ENCODE results near the gene DRICH1. TPM values are rescaled to one million over a fixed set of nuclear protein-coding genes. Genes with fewer than 3 reads are reported as not detected.
A peak's percentile ranks its signal among the peaks of the same experiment; 100 is the strongest.
"Not testable (repeated sequence)": the region's sequence is repeated elsewhere in the genome, so short reads cannot be mapped to it uniquely, and the experiment has no call there.

The DRICH1 gene
- total and polyA plus RNA-seq, 3 experiments from 2014 or later = 0.47 to 0.66 TPM; not detected in 1

- ChIA-PET POLR2A (no interaction called here), CTCF (no interaction called here)
- Histone ChIP-seq H3K36me3 (ENCODE audit: insufficient read depth, low read length) (no peaks in the 10 kb centered on the region), H3K9me3 (ENCODE audit: low read length) (no peaks in the 10 kb centered on the region), H3K27me3 (ENCODE audit: insufficient read depth, low read length, poor library complexity, severe bottlenecking) (peaks cover 3% of the 10 kb centered on the region), H3K4me1 (ENCODE audit: insufficient read depth, low read length) (no peaks in the 10 kb centered on the region), H3K27ac (ENCODE audit: low read depth, low read length) (no peak within 1 kb of the TSS), H3K4me3 (ENCODE audit: low read length) (no peak within 1 kb of the TSS)
- Mint-ChIP-seq H3K27ac (no peak within 1 kb of the TSS), H3K4me1 (no peaks in the 10 kb centered on the region), H3K4me3 (no peak within 1 kb of the TSS), H3K27me3 (peaks cover 29 to 53% of the 10 kb centered on the region in 2 donors), H3K9me3 (no peaks in the 10 kb centered on the region), H3K36me3 (no peaks in the 10 kb centered on the region)
- DNase-seq = no peak
Measured at GRCh38 chr22:23579870-23580575, 52.1 kb downstream of the DRICH1 start, which contains the start of gene IGLL1. Gene IGLL1 (minus strand): TSS chr22:23580290. CDS start chr22:23580190, 100 bp downstream.

DNA sequence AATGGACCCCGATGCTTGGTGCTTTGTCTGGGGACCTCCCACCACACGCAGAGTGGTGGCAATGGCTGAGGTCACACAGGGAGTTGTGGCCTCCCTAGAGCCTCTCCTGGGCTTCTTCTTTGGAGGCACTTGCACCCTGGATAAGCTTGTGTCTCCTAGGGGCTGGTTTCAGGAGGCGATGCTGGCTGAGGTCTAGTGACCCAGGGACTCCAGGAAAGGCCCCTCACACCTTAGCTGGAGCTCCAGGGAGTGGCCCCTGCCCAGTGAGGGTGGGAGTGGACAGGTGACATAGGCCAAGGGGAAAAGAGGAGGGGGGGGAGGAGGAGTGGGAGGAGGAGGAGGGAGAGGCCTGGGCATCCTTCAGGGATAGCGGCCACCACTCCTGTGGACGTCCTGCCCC is 52.8 kb downstream of the DRICH1 start:
- Histone ChIP-seq H3K4me1 (ENCODE audit: insufficient read depth, low read length) (no peaks in the 10 kb centered on the region), H3K36me3 (ENCODE audit: insufficient read depth, low read length) (no peaks in the 10 kb centered on the region), H3K9me3 (ENCODE audit: low read length) (no peaks in the 10 kb centered on the region), H3K27me3 (ENCODE audit: insufficient read depth, low read length, poor library complexity, severe bottlenecking) (no peaks in the 10 kb centered on the region), H3K27ac (ENCODE audit: low read depth, low read length) (no peak overlapping the region), H3K4me3 (ENCODE audit: low read length) (no peak overlapping the region)
- DNase-seq = no peak
- H3K4me1 Mint-ChIP-seq = no peaks in the 10 kb centered on the region
- no peaks in the 10 kb centered on the region for H3K9me3 Mint-ChIP-seq
- CTCF ChIA-PET = interaction anchor here (0.6 kb wide), 1 partner anchor 12 kb away, joined by 3 read pairs; no protein-coding TSS in a partner anchor
- no peaks in the 10 kb centered on the region for H3K36me3 Mint-ChIP-seq
- POLR2A ChIA-PET = no interaction called here
- H3K4me3 Mint-ChIP-seq = no peak overlapping the region
- peaks cover 29 to 48% of the 10 kb centered on the region in 2 donors for H3K27me3 Mint-ChIP-seq
- H3K27ac Mint-ChIP-seq = no peak overlapping the region

GRCh38 chr22:23578306-23578705 is 53.8 kb downstream of the DRICH1 start:
- H3K4me3 ChIP-seq (ENCODE audit: low read length) = no peak overlapping the region
- Mint-ChIP-seq H3K27ac (no peak overlapping the region), H3K4me3 (no peak overlapping the region), H3K9me3 (no peaks in the 10 kb centered on the region), H3K36me3 (no peaks in the 10 kb centered on the region), H3K27me3 (peaks cover 28 to 44% of the 10 kb centered on the region in 2 donors), H3K4me1 (no peaks in the 10 kb centered on the region)
- POLR2A ChIA-PET = no interaction called here
- no peaks in the 10 kb centered on the region for H3K9me3 ChIP-seq (ENCODE audit: low read length)
- no peak overlapping the region for H3K27ac ChIP-seq (ENCODE audit: low read depth, low read length)
- DNase-seq = no peak
- CTCF ChIA-PET = no interaction called here
- H3K4me1 ChIP-seq (ENCODE audit: insufficient read depth, low read length) = no peaks in the 10 kb centered on the region
- no peaks in the 10 kb centered on the region for H3K27me3 ChIP-seq (ENCODE audit: insufficient read depth, low read length, poor library complexity, severe bottlenecking)
- no peaks in the 10 kb centered on the region for H3K36me3 ChIP-seq (ENCODE audit: insufficient read depth, low read length)

GRCh38 chr22:23576681-23577080 is 55.4 kb downstream of the DRICH1 start:
- Mint-ChIP-seq H3K27me3 (peaks cover 22 to 32% of the 10 kb centered on the region in 2 donors), H3K36me3 (peaks cover 0 to 3% (median 0%) of the 10 kb centered on the region in 3 donors), H3K4me1 (no peaks in the 10 kb centered on the region), H3K9me3 (peaks cover 0 to 3% (median 0%) of the 10 kb centered on the region in 5 donors), H3K27ac (no peak overlapping the region), H3K4me3 (no peak overlapping the region)
- Histone ChIP-seq H3K9me3 (ENCODE audit: low read length) (no peaks in the 10 kb centered on the region), H3K36me3 (ENCODE audit: insufficient read depth, low read length) (no peaks in the 10 kb centered on the region), H3K4me3 (ENCODE audit: low read length) (no peak overlapping the region), H3K27me3 (ENCODE audit: insufficient read depth, low read length, poor library complexity, severe bottlenecking) (no peaks in the 10 kb centered on the region), H3K27ac (ENCODE audit: low read depth, low read length) (no peak overlapping the region), H3K4me1 (ENCODE audit: insufficient read depth, low read length) (no peaks in the 10 kb centered on the region)
- CTCF ChIA-PET = interaction anchor here (1.2 kb wide), 1 partner anchor 26 kb away, joined by 3 read pairs; no protein-coding TSS in a partner anchor
- DNase-seq = no peak
- POLR2A ChIA-PET = no interaction called here

DNA sequence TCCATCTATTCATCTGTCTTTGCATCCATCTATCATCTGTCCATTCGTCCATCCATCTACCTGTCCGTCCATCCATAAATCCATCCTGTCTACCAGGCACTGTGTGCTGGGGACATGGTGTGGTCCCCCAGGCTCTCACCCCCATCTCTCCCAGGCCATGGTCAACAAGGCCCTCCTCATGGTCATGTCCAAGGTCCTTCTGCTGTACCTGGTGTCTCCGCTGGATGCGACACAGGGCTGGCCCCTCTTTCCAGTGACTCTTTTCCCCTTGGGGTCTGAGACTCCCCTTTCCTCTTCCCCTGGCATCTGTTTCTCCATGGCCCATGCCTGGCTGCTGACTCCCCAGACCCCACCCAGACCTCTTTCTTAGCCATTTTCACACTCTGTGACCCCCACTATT is 56.5 kb downstream of the DRICH1 start:
- no peaks in the 10 kb centered on the region for H3K36me3 ChIP-seq (ENCODE audit: insufficient read depth, low read length)
- Mint-ChIP-seq H3K27ac (no peak overlapping the region), H3K27me3 (peaks cover 18 to 27% of the 10 kb centered on the region in 2 donors), H3K4me1 (no peaks in the 10 kb centered on the region), H3K9me3 (peaks cover 0 to 3% (median 0%) of the 10 kb centered on the region in 5 donors), H3K36me3 (peaks cover 0 to 4% (median 0%) of the 10 kb centered on the region in 3 donors), H3K4me3 (no peak overlapping the region)
- H3K4me1 ChIP-seq (ENCODE audit: insufficient read depth, low read length) = no peaks in the 10 kb centered on the region
- no peaks in the 10 kb centered on the region for H3K27me3 ChIP-seq (ENCODE audit: insufficient read depth, low read length, poor library complexity, severe bottlenecking)
- H3K9me3 ChIP-seq (ENCODE audit: low read length) = no peaks in the 10 kb centered on the region
- ChIA-PET POLR2A (no interaction called here), CTCF (no interaction called here)
- H3K4me3 ChIP-seq (ENCODE audit: low read length) = no peak overlapping the region
- H3K27ac ChIP-seq (ENCODE audit: low read depth, low read length) = no peak overlapping the region
- no peak for DNase-seq

- H3K27ac ChIP-seq (ENCODE audit: low read depth, low read length) = no peak overlapping the region
- CTCF ChIA-PET = no interaction called here
- no peaks in the 10 kb centered on the region for H3K4me1 ChIP-seq (ENCODE audit: insufficient read depth, low read length)
- Mint-ChIP-seq H3K27ac (no peak overlapping the region), H3K4me1 (no peaks in the 10 kb centered on the region), H3K36me3 (peaks cover 0 to 4% (median 0%) of the 10 kb centered on the region in 3 donors), H3K4me3 (no peak overlapping the region), H3K9me3 (peaks cover 0 to 3% (median 0%) of the 10 kb centered on the region in 5 donors), H3K27me3 (peaks cover 18 to 27% of the 10 kb centered on the region in 2 donors)
- POLR2A ChIA-PET = no interaction called here
- H3K4me3 ChIP-seq (ENCODE audit: low read length) = no peak overlapping the region
- no peaks in the 10 kb centered on the region for H3K9me3 ChIP-seq (ENCODE audit: low read length)
- H3K36me3 ChIP-seq (ENCODE audit: insufficient read depth, low read length) = no peaks in the 10 kb centered on the region
- no peaks in the 10 kb centered on the region for H3K27me3 ChIP-seq (ENCODE audit: insufficient read depth, low read length, poor library complexity, severe bottlenecking)
- DNase-seq = no peak
Measured at GRCh38 chr22:23574877-23575276, 57.2 kb downstream of the DRICH1 start.

GRCh38 chr22:23574371-23574811 is 57.7 kb downstream of the DRICH1 start:
- POLR2A ChIA-PET = no interaction called here
- H3K4me1 ChIP-seq (ENCODE audit: insufficient read depth, low read length) = no peaks in the 10 kb centered on the region
- peaks cover 0 to 4% (median 0%) of the 10 kb centered on the region in 3 donors for H3K36me3 Mint-ChIP-seq
- no peaks in the 10 kb centered on the region for H3K4me1 Mint-ChIP-seq
- no peak overlapping the region for H3K27ac ChIP-seq (ENCODE audit: low read depth, low read length)
- no peak for DNase-seq
- H3K27me3 ChIP-seq (ENCODE audit: insufficient read depth, low read length, poor library complexity, severe bottlenecking) = no peaks in the 10 kb centered on the region
- no peaks in the 10 kb centered on the region for H3K9me3 ChIP-seq (ENCODE audit: low read length)
- H3K4me3 Mint-ChIP-seq = no peak overlapping the region
- no peaks in the 10 kb centered on the region for H3K36me3 ChIP-seq (ENCODE audit: insufficient read depth, low read length)
- H3K27me3 Mint-ChIP-seq = peaks cover 18 to 23% of the 10 kb centered on the region in 2 donors
- CTCF ChIA-PET = no interaction called here
- peaks cover 0 to 3% (median 0%) of the 10 kb centered on the region in 5 donors for H3K9me3 Mint-ChIP-seq
- H3K4me3 ChIP-seq (ENCODE audit: low read length) = no peak overlapping the region
- peak overlapping the region in 1 of 8 donors; percentile 92 for H3K27ac Mint-ChIP-seq

GRCh38 chr22:23573701-23574235 is 58.4 kb downstream of the DRICH1 start:
- peaks cover 19 to 20% of the 10 kb centered on the region in 2 donors for H3K27me3 Mint-ChIP-seq
- H3K4me1 Mint-ChIP-seq; H3K4me3 ChIP-seq (ENCODE audit: low read length); H3K4me1 ChIP-seq (ENCODE audit: insufficient read depth, low read length); H3K9me3 Mint-ChIP-seq; H3K27ac ChIP-seq (ENCODE audit: low read depth, low read length); H3K9me3 ChIP-seq (ENCODE audit: low read length); H3K36me3 Mint-ChIP-seq; H3K27me3 ChIP-seq (ENCODE audit: insufficient read depth, low read length, poor library complexity, severe bottlenecking); POLR2A ChIA-PET; DNase-seq; H3K4me3 Mint-ChIP-seq; CTCF ChIA-PET; H3K36me3 ChIP-seq (ENCODE audit: insufficient read depth, low read length): not testable (repeated sequence)
- H3K27ac Mint-ChIP-seq = peak overlapping the region in 1 of 8 donors; percentile 92

All from CD8-positive, alpha-beta memory T cell (primary cell).